OCI-M2 (cell line): ENCODE results near the gene FNBP1.
"Not testable (repeated sequence)": the region's sequence is repeated elsewhere in the genome, so short reads cannot be mapped to it uniquely, and the experiment has no call there.

Experiments
- DNase-seq: peaks from one replicate; lab custom pipeline; 2025; ENCODE audit not compliant: unreplicated experiment; lab: John Stamatoyannopoulos, UW

FNBP1 gene

DNA sequence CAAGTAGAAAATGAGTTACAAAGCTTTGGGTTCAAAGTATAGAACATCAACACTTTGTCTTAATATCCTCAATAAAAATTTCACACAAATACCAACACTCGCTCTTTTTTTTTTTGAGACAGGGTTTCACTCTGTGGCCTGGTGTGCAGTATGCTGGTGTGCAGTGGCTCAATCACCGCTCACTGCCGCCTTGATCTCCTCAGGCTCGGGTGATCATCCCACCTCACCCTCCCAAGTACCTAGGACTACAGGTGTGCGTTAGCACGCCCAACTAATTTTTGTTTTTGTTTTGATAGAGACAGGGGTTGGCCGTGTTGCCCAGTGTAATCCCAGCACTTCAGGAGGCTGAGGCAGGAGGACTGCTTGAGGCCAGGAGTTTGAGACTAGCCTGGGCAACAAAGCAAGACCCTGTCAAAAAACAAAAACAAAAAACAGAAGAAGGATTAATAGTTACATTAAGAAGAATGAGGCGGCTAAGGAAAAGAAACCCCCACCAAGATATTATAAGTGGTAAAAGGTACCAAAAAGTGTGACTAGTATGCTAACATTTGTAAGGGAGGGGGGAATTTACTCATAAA lies 20.3 kb downstream of the FNBP1 start:
- no peak for DNase-seq

- DNase-seq, result not testable (repeated sequence)
These were observed 21.1 kb downstream of the FNBP1 start for GRCh38 chr9:130021842-130022241.

- DNase-seq, result no peak
These were observed 21.9 kb downstream of the FNBP1 start for GRCh38 chr9:130021123-130021522.

GRCh38 chr9:130020618-130021017 lies 22.4 kb downstream of the FNBP1 start:
- DNase-seq, result no peak

GRCh38 chr9:130018265-130018664 lies 24.7 kb downstream of the FNBP1 start:
- DNase-seq, result no peak

DNA sequence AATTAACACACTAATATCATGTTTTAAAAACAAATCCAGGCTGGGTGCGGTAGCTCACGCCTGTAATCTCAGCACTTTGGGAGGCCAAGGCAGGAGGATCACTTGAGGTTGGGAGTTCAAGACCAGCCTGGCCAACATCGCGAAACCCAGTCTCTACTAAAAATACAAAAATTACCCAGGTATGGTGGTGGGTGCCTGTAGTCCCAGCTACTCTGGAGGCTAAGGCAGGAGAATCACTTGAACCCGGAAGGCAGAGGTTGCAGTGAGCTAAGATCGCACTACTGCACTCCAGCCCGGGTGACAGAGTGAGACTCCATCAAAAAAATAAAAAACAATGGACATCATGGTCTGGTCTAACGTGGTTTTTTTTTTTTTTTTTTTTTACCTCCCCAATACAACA lies 25.5 kb downstream of the FNBP1 start:
- DNase-seq, result not testable (repeated sequence)

- DNase-seq, result no peak
These were observed 25.9 kb downstream of the FNBP1 start for GRCh38 chr9:130017076-130017475.

DNA sequence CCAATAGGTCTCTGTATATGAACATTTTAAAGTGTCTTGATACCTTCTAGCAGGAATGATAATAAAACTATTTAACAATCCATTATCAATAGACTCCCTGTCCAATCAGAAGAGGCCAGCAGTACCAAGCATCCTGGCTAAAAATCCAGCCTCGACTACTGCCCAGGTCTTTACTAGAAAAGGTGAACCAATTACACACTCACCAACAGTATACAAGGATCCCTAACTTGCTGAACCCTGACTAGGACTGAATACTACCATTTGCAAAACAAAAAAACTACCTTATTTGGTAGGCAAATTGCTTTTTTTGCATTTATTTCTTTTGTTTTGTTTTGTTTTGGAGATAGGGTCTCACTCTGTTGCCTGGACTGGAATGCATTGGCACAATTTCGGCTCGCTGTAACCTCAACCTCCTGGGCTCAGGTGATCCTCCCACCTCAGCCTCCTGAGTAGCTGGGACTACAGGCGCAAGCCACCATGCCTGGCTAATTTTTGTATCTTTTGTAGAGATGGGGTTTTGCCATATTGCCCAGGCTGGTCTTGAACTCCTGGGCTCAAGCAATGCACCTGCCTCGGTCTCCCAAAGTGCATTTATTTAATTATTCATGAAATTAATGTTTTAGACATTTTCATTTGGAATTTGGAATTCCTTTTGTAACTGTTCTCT lies 27.5 kb downstream of the FNBP1 start:
- DNase-seq, result no peak

- no peak for DNase-seq
These were observed 29.7 kb downstream of the FNBP1 start for GRCh38 chr9:130013326-130013725.

DNA sequence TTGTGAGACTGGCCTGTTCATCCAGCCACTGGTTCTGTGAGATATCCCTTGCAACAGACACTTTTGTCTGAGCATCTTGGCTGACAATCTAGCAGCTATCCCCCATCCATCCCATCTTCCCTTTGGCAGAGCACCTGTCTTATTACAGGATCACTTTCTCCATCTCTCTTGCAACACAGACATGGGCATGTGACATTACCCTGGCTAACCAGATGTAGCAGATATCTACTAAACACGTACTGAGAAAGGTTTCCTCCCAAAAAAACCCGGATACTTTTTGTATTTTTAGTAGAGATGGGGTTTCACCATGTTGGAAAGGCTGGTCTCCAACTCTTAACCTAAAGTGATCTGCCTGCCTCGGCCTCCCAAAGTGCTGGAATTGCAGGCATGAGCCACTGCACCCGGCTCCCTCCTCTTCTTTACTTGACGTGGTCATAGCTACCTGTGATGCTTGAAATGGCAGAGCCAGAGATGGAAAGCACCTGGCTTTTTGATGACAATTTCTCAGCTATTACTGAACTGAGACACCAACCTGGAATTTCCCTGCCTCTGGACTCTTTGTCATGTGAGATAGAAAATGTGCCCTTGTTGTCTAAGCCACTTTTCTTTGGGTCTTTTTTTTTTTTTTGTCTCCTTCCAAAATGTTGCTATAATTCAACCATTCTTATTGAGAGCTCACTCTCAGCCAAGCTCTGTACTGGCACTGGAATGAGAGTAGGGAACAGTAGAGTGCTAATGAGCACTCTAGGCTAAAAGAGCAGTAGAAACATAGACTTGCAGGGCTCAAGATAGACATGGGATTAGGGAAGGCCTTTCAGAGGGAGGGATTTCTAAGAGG lies 32.6 kb downstream of the FNBP1 start:
- DNase-seq, result no peak

GRCh38 chr9:130009546-130009945 lies 33.4 kb downstream of the FNBP1 start:
- not testable (repeated sequence) for DNase-seq

DNA sequence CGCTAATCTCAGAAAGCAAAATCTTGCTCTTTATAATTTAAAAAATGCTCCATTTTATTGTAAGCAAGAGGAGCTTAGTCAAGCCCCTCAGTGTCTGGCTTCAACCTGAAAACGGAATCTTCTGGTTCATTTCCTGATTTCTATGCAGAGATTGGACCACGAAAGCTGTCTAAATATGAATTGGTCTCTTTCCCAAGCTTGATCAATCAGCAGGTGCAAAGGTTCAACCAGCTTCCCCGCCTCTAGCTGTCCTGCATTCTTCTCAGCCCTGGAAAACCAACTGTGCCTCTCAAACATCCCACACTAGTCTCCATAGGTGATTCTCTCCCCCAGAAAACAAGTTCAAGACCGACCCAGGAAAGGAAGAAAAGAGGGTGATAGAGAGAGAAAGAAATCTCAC lies 34.5 kb downstream of the FNBP1 start:
- DNase-seq, result no peak

GRCh38 chr9:130006952-130007351 lies 36.0 kb downstream of the FNBP1 start:
- not testable (repeated sequence) for DNase-seq

DNA sequence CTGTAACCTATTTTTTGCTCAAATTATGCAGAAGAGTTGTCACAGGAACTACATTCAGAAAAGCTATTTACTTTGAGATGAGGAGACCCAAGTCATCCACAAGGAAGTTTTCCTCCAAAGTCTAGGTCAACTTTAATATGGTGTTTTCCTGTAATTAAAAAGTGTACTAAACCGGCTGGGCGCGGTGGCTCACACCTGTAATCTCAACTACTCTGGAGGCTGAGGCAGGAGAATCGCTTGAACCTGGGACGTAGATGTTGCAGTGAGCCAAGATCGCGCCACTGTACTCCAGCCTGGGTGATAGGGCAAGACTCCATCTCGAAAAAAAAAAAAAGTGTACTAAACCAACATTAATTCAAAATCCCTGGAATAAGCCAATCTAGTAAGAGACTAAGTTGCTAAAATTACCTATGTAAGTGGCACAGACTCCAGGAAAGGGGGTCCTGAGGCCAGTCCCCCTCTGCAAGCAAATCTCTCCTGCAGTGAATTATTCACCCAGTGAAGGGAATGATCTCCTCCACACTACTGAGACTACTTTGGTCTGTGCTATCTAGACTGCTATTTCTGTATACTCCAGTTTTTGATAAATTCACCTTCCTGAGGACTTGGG lies 38.9 kb downstream of the FNBP1 start:
- no peak for DNase-seq

DNA sequence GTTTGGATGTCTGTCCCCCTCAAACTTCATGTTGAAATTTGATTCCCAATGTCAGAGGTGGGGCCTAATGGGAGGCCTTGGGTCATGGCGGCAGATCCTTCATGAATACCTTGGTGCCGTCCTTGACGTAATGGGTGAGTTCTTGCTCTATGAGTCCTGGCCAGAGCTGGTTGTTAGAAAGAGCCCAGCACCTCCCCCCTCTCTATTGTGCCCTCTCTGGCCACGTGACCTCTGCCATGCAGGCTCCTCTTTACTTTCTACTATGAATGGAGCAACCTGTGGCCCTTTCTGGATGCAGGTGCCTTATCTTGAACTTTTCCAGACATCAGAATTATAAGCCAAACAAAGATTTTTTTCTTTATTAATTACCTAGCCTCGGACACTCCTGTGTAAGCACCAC lies 40.7 kb downstream of the FNBP1 start:
- DNase-seq, result no peak

GRCh38 chr9:130001190-130001589 lies 41.8 kb downstream of the FNBP1 start:
- DNase-seq, result no peak

DNA sequence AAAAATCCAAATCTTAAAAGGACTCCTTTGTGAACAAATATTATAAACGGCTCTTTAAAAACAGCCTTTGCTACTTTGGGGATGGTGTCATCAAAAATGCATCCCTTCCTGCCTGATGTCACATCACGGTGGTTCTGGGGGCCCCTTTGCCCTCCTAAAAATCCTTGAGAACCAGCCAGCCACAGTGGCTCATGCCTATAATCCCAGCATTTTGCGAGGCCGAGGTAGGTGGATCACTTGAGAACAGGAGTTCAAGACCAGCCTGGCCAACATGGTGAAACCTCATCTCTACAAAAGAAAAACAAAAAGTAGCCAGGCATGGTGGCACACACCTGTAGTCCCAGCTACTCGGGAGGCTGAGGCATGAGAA lies 43.9 kb downstream of the FNBP1 start:
- no peak for DNase-seq

- no peak for DNase-seq
These were observed 44.4 kb downstream of the FNBP1 start for GRCh38 chr9:129998491-129999140.

DNA sequence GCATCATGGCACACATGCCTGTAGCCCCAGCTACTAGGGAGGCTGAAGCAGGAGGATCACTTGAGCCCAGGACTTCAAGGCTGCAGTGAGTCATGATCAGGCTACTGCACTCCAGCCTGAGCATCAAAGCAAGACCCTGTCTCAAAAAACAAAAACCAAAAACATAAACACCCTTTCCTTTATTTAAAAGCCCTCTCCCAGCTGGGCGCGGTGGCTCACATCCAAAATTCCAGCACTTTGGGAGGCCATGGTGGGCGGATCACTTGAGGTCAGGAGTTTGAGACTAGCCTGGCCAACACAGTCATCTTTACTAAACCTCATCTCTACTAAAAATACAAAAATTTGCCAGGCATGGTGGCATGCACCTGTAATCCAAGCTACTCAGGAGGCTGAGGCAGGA lies 45.3 kb downstream of the FNBP1 start:
- not testable (repeated sequence) for DNase-seq

GRCh38 chr9:129996161-129996830 lies 46.7 kb downstream of the FNBP1 start:
- DNase-seq, result no peak
